ENCODE measurements around the gene IGFBP6.

IGFBP6 gene

DNA sequence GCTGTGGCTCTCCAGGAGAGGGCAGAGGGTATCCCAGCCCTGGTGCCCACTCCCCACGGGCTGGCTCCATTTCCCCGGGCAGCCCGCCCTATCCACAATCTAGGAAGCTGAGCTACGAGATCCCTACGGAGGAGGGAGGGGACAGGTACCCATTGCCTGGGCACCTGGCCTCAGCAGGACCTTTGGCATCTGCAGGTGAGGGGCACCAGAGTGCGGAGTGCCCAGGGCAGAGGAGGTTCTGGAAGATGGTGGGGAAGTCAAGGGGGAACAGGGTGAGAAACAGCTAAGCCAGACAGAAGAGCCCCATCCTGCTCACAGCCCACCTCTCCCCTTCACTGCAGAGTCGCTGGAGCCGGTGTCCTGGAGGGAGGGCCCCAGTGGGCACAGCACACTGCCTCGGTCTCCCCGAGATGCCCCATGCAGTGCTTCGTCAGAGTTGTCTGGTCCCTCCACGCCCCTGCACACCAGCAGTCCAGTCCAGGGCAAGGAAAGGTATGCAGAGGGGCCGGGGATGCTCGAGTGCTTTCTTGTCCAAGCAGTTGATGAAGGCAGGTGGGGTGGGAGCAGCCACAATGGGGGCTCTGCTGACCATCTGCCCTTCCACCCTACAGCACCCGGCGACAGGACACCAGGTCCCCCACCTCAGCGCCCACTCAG, 37.3 kb upstream of the IGFBP6 start:
- DNase-seq, result no peak

DNA sequence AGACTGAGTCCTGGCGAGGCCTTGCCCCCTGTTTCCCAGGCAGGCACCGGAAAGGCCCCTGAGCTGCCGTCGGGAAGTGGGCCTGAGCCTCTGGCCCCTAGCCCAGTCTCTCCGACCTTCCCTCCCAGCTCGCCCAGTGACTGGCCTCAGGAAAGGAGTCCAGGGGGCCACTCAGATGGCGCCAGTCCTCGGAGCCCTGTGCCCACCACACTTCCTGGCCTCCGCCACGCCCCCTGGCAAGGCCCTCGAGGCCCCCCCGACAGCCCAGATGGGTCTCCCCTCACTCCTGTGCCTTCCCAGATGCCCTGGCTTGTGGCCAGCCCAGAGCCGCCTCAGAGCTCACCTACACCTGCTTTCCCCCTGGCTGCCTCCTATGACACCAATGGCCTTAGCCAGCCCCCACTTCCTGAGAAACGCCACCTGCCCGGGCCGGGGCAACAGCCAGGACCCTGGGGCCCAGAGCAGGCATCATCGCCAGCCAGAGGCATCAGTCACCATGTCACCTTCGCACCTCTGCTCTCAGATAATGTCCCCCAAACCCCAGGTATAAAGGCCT, 36.7 kb upstream of the IGFBP6 start:
- no peak for DNase-seq

GRCh38 chr12:53061404-53062010, 36.0 kb upstream of the IGFBP6 start:
- no peak for DNase-seq

DNA sequence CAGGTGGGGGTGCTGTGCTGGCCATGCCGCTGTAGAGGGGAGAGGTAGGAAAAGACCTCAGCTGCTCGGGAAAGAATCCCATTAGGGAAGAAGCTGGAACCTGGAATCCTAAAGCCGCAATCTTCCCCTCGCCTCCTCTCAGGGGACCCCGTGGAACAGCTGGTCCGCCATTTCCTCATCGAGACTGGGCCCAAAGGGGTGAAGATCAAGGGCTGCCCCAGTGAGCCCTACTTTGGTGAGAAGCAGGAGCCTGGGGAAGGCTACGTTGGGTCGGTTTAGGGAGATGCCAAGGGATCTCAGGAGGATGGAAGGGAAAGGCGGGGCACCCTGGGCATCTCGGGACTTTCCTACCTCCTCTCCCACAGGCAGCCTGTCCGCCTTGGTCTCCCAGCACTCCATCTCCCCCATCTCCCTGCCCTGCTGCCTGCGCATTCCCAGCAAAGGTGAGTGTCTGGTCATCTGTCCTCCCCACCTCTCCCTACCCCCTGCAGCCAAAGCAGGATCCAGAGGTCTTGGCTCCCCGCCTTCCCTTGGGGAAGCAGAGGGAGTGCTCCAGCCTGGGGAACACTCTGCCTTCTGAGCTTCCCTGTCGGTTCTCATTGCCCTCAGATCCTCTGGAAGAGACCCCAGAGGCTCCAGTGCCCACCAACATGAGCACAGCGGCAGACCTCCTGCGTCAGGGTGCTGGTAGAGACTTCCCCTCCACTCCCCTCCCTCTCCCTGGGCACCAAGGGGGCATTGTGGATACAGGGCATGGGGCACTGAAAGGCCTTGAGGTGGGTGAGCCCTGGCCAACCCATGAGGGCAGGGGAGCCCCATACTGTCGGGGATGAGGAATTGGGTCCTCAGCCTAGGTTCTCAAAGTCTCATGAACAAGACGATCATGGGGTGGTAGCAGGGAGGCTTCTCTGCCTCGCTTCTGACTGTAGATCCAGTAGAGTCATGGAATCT, 35.2 kb upstream of the IGFBP6 start:
- no peak for DNase-seq

- no peak for DNase-seq
Measured at GRCh38 chr12:53062977-53063707, 34.3 kb upstream of the IGFBP6 start.

- no peak for DNase-seq
Measured at GRCh38 chr12:53063708-53064612, 33.5 kb upstream of the IGFBP6 start.

GRCh38 chr12:53064613-53065436, 32.6 kb upstream of the IGFBP6 start:
- no peak for DNase-seq

DNA sequence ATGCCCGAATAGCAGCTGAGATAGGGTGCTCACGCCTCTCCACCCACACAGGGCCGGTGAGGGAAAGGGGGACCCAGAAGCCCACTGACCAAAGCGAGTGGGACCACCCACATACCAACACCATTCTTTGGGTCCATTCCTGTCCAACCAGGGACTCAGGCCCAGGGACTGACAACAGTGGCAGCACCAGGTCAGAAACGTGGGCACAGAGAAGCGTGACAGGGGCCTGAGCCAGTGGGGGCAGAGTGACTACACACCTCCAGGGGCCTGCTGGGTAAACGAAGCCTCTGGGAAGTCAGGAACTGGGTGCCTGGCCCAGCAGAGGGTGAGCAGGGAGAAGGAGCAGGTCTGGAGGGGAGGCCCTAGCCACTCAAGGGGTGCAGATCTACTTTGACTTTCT, 32.0 kb upstream of the IGFBP6 start:
- no peak for DNase-seq

- peak; percentile 81 for DNase-seq
Measured at GRCh38 chr12:53065975-53066931, 31.2 kb upstream of the IGFBP6 start.

GRCh38 chr12:53067074-53067992, 30.1 kb upstream of the IGFBP6 start:
- DNase-seq, result no peak

DNA sequence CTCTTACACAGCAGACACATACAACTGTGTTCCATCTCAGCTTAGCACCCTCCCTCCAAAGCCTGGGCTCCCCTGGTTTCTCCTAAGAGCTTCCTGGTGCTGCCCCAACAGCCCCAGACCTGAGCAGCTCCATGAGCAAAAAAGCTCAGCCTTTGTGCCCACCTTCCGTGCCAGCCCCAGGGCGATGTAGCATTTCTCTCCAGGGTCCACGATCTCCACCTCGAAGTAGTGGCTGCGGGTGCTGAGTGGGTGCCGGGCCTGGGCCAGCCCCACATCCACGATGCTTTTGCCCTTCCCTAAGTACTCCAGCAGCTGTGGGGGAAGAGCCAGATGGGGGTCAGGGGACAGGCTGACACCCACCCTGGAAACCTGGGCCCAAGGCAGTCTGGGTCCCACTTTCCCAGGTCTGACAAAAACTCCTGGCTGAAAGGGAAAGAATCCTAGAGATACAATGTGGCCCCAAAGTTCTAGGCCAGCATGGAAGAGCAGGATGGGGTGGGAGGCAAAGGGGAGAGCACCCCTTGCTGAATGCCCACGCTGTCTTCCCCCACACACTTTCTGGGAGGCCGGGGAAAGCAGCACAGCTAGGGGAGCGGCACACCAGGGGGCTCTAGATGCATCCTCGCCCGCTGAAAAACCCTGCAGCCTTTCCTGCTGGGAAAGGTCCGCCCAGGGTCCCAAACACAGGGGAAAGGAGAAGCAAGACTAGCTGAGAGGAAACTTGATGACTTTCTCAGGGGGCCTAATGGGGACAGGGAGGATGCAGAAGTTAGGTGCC, 29.3 kb upstream of the IGFBP6 start:
- DNase-seq, result no peak

GRCh38 chr12:53068811-53069585, 28.5 kb upstream of the IGFBP6 start:
- DNase-seq, result no peak

- DNase-seq, result no peak
Measured at GRCh38 chr12:53069621-53070410, 27.7 kb upstream of the IGFBP6 start.

DNA sequence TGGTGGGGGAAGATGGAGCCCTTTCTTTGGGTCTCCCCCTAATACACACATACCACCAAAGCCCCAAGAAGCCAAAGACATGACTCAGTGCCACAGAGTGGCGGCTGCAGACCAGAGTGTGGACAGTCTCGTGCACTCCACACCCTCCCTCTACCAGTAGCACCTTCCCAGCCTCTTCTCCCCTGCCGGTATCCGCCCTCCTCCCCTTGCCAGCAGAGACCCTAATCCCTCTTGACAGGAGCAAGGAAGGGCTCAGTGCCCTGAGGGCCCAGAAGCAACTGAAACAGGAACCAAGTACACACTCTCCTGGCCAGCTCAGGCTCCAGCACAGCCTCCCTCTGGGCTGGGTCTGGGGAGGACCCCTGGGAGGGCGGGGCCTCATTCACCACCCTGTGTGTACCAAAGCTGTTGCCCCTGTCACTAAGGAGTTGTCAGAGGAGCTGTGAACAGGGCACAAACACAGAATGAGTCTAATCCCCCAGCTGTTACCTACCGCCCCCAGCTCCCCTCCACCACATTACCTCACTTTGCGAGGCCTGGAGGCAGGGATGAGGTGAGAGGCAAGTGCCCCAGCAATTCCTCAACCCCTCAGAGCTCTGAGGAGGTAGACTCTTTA, 26.5 kb upstream of the IGFBP6 start:
- no peak for DNase-seq

Data from activated CD4-positive, alpha-beta T cell treated with anti-CD3 and anti-CD28 coated beads for 48 hours (primary cell).